Keratinocyte (primary cell): ENCODE results near the gene TMA7. TPM values are rescaled to one million over a fixed set of nuclear protein-coding genes. Genes with fewer than 3 reads are reported as not detected.

Experiments
- DNase-seq: peaks from one replicate; pipeline ENCODE4 v3.0.0-alpha.2; 2011; ENCODE audit warnings: low read depth, missing footprints, low spot score
- FAIRE-seq: peaks from 2 replicates; lab custom pipeline; 2011; peaks lifted over from hg19 to GRCh38; lab: Jason Lieb, UNC
- H2AFZ ChIP-seq: 2 replicates; pipeline ENCODE4 v1.6.0; 2012; ENCODE audit warnings: low read length, control low read depth, inconsistent platforms; ENCODE audit not compliant: control insufficient read depth
- H3K27ac ChIP-seq: 2 replicates; pipeline ENCODE4 v1.5.1; 2011; ENCODE audit warnings: low read length; ENCODE audit not compliant: control insufficient read depth, insufficient read depth
- H3K27me3 ChIP-seq: 3 replicates; pipeline ENCODE4 v1.6.0; 2011; ENCODE audit warnings: low read length; ENCODE audit not compliant: control insufficient read depth, insufficient read depth; ENCODE audit errors: extremely low read depth
- H3K36me3 ChIP-seq, 2 experiments: 2 replicates in 1 of 2; 3 replicates in 1 of 2; pipeline ENCODE4 v1.5.1; 2011; ENCODE audit warnings: low read length in 2 of 2, mild to moderate bottlenecking in 1 of 2; ENCODE audit not compliant: control insufficient read depth in 2 of 2, insufficient read depth in 2 of 2; ENCODE audit errors: extremely low read depth in 1 of 2
- H3K4me1 ChIP-seq: 3 replicates; pipeline ENCODE4 v1.5.1; 2011; ENCODE audit warnings: low read length; ENCODE audit not compliant: control insufficient read depth, insufficient read depth; ENCODE audit errors: extremely low read depth
- H3K4me2 ChIP-seq: 3 replicates; pipeline ENCODE4 v1.6.0; 2011; ENCODE audit warnings: low read depth, low read length; ENCODE audit not compliant: control insufficient read depth, insufficient read depth; ENCODE audit errors: extremely low read depth
- H3K4me3 ChIP-seq, 3 experiments: fragments of 200-600 bp in 1 of 3; sonication (generic) in 1 of 3; 2 replicates in 2 of 3; 3 replicates in 1 of 3; pipeline ENCODE4 v1.5.1; 2011 to 2016; ENCODE audit warnings: low read length in 3 of 3, mild to moderate bottlenecking in 3 of 3, control low read depth in 2 of 3, inconsistent platforms in 1 of 3, low read depth in 1 of 3, mixed read lengths in 1 of 3, mixed run types in 1 of 3, moderate library complexity in 1 of 3; ENCODE audit not compliant: control insufficient read depth in 2 of 3, insufficient read depth in 2 of 3; ENCODE audit errors: extremely low read depth in 1 of 3
- H3K79me2 ChIP-seq: 2 replicates; pipeline ENCODE4 v1.6.0; 2012; ENCODE audit warnings: low read length; ENCODE audit not compliant: control insufficient read depth, insufficient read depth
- H3K9ac ChIP-seq: 3 replicates; pipeline ENCODE4 v1.6.0; 2011; ENCODE audit warnings: low read length; ENCODE audit not compliant: control insufficient read depth, insufficient read depth; ENCODE audit errors: extremely low read depth
- H3K9me1 ChIP-seq: 3 replicates; pipeline ENCODE4 v1.6.0; 2011; ENCODE audit warnings: low read length; ENCODE audit not compliant: control insufficient read depth, insufficient read depth; ENCODE audit errors: extremely low read depth
- H3K9me3 ChIP-seq: 2 replicates; pipeline ENCODE4 v1.5.1; 2012; ENCODE audit warnings: low read depth, low read length; ENCODE audit not compliant: control insufficient read depth
- H4K20me1 ChIP-seq: 3 replicates; pipeline ENCODE4 v1.6.0; 2011; ENCODE audit warnings: low read length; ENCODE audit not compliant: control insufficient read depth, insufficient read depth; ENCODE audit errors: extremely low read depth
- CTCF ChIP-seq, 3 experiments: IDR thresholded peaks in 1 of 3; conservative IDR thresholded peaks in 1 of 3; optimal IDR thresholded peaks in 1 of 3; 2 replicates in 2 of 3; 3 replicates in 1 of 3; pipeline versions ENCODE3 to v1.5.1; 2011; ENCODE audit warnings: low read length in 3 of 3, mild to moderate bottlenecking in 3 of 3, moderate library complexity in 2 of 3, control low read depth in 1 of 3, inconsistent platforms in 1 of 3; ENCODE audit not compliant: insufficient read depth in 2 of 3; ENCODE audit errors: extremely low read depth in 1 of 3
- EZH2 ChIP-seq: IDR thresholded peaks from one replicate; pipeline ENCODE4 v1.6.1; 2012; ENCODE audit warnings: inconsistent platforms, mild to moderate bottlenecking, low read length, moderate library complexity
- dilution Hi-C: fragments of 300-500 bp; cut with MboI; formaldehyde crosslinking; loops from one replicate; pipeline ENCODE4 v1.7.0; 2020; ENCODE audit warnings: low sequenced_read_pairs; ENCODE audit not compliant: extremely low pct_ligation_motif_present
- polyA plus RNA-seq, 5 experiments: library from polyadenylated mRNA; depleted of rRNA in 3 of 5; stranded (reverse) in 3 of 5; stranded (forward) in 1 of 5; unstranded in 1 of 5; fragments of >200 nt; gene quantifications; 1 replicate in 1 of 5; 2 replicates in 3 of 5; 3 replicates in 1 of 5; pipeline versions ENCODE4 v1.2.1 to v1.2.3, GENCODE V29; 2011 to 2012; ENCODE audit warnings: missing spikeins in 2 of 5, low read depth in 1 of 5, low replicate concordance in 1 of 5

Gene TMA7
- polyA plus RNA-seq, 1 donor (not counting 4 experiments of a cell fraction or from before 2014, with no cell fraction given): 418 TPM

- Histone ChIP-seq H3K4me3 (no peak overlapping the region), H3K9me3 (no peaks in the 10 kb centered on the region), H3K27ac (no peak overlapping the region), H3K4me2 (no peak overlapping the region), H4K20me1 (peaks cover 24% of the 10 kb centered on the region), H3K27me3 (no peaks in the 10 kb centered on the region), H2AFZ (no peak overlapping the region), H3K36me3 (peaks cover 41 to 50% of the 10 kb centered on the region in 2 experiments), H3K79me2 (peaks cover 69% of the 10 kb centered on the region), H3K9me1 (no peaks in the 10 kb centered on the region), H3K4me1 (peaks cover 33% of the 10 kb centered on the region), H3K9ac (no peak overlapping the region)
- dilution Hi-C loops: no loop called here
- TF ChIP-seq EZH2: no peak
- no peak for TF ChIP-seq CTCF (optimal IDR thresholded peaks at IDR 0.05 in 1 of 3, IDR thresholded peaks at IDR 0.05 in 1 of 3, conservative IDR thresholded peaks at IDR 0.05 in 1 of 3; ENCODE audit: extremely low read depth in 1 of 3, insufficient read depth in 2 of 3, low read length in 3 of 3)
- DNase-seq (no peak), FAIRE-seq (no peak)
Measured at GRCh38 chr3:48422272-48422671, 17.8 kb upstream of the TMA7 start.

GRCh38 chr3:48422681-48423080 lies 17.4 kb upstream of the TMA7 start:
- no peaks in the 10 kb centered on the region for H3K9me1 ChIP-seq
- no peaks in the 10 kb centered on the region for H3K9me3 ChIP-seq
- H3K27me3 ChIP-seq: no peaks in the 10 kb centered on the region
- H3K36me3 ChIP-seq: peaks cover 37 to 47% of the 10 kb centered on the region in 2 experiments
- H3K4me2 ChIP-seq: no peak overlapping the region
- peaks cover 24% of the 10 kb centered on the region for H4K20me1 ChIP-seq
- H3K27ac ChIP-seq: no peak overlapping the region
- FAIRE-seq: no peak
- H3K4me1 ChIP-seq: peaks cover 37% of the 10 kb centered on the region
- H3K4me3 ChIP-seq: no peak overlapping the region
- H2AFZ ChIP-seq: no peak overlapping the region
- H3K9ac ChIP-seq: no peak overlapping the region
- TF ChIP-seq CTCF (optimal IDR thresholded peaks at IDR 0.05 in 1 of 3, IDR thresholded peaks at IDR 0.05 in 1 of 3, conservative IDR thresholded peaks at IDR 0.05 in 1 of 3; ENCODE audit: extremely low read depth in 1 of 3, insufficient read depth in 2 of 3, low read length in 3 of 3) (no peak), EZH2 (no peak)
- DNase-seq: no peak
- peaks cover 73% of the 10 kb centered on the region for H3K79me2 ChIP-seq
- dilution Hi-C loops: no loop called here
